GM19397 (cell line): Measurements from ENCODE around the gene ACOXL.
A peak's percentile ranks its signal among the peaks of the same experiment; 100 is the strongest.

ENCODE experiments used
- ATAC-seq: cut with Tn5 transposase; IDR thresholded peaks from one replicate; pipeline ENCODE4 v1.9.1; 2021; ENCODE audit warnings: mild to moderate bottlenecking, moderate library complexity; ENCODE audit not compliant: unreplicated experiment

The ACOXL gene

GRCh38 chr2:111121028-111121827, 388.9 kb downstream of the ACOXL start:
- ATAC-seq, result peak; percentile 3

GRCh38 chr2:111121828-111122630, 389.7 kb downstream of the ACOXL start:
- ATAC-seq, result peak; percentile 46

DNA sequence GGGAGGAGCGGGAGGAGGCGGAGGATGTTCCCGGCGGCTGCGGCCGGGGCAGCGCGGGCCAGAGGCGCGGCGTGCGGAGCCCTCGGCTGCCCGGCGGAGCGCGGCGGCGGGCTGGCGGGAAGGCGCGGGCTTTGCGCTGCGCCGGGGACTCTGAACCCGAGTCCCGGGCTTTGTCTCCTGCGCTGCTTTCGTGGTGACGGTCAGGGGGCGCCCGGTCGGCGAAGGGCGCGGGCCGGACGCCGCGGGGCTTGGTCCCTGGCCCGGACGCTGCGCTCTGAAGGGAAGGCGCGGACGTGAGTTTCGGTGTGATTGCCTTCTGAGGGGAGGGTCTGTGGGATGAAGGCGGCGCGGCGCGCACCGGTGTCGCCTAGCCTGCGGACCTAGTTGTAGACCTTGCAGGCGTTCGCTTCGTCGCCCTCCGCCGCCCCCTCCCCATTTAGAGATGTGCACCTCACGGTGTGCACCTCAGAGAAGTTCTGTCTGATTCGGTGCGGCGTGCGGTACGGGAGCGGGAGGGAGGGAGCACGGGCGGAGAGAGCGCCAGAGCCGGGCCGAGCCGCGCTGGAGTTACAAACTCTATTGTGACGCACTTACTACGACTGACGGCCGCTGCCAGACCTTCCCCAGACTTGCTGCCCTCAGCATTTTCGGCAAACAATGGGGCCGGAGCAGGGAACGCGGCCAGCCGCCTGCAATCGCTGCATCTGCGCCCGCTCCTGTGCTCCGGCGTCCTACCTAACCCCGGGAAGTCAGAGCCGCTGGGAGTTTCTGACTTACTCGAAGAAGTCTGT, 390.5 kb downstream of the ACOXL start:
- ATAC-seq, result no peak

DNA sequence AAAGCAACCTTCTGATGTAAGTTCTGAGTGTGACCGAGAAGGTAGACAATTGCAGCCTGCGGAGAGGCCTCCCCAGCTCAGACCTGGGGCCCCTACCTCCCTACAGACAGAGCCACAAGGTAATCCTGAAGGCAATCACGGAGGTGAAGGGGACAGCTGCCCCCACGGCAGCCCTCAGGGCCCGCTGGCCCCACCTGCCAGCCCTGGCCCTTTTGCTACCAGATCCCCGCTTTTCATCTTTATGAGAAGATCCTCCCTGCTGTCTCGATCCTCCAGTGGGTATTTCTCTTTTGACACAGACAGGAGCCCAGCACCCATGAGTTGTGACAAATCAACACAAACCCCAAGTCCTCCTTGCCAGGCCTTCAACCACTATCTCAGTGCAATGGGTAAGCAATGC, 391.4 kb downstream of the ACOXL start:
- no peak for ATAC-seq

- no peak for ATAC-seq
These were observed 394.2 kb downstream of the ACOXL start for GRCh38 chr2:111126581-111126980.

DNA sequence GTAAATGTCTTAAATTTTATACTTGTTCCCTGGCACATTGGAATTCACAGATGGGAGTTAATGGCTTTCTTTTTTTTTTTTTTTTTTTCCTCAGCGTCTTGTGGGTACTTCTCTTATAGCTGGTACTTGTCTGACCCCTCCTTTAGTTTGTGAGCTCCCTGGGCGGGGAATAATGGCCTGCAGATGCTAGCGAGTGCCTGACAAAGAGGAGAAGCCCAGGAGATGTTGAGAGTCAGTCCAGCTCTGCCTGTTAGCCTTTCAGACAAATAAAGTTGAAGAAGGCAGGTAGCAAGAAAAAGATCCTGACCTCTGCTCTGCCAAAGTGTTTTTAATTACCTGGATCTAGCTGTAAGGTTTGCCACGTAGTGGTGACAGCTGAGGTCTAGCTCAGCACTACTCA, 395.0 kb downstream of the ACOXL start:
- no peak for ATAC-seq

DNA sequence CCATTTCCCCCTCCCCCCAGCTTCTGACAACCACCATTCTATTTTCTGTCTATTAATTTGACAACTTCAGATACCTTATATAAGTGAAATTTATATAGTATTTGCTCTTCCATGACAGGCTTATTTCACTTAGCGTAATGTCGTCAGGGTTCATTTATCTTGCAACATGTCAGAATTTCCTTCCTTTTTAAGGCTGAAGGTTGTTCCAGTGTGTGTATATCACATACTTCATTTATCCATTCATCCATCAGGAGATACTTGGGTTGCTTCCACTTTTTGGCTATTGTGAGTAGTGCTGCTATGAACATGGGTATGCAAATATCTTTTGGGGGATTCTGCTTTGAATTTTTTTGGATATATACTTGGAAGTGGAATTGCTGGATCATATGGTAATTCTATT, 395.7 kb downstream of the ACOXL start:
- ATAC-seq, result no peak

DNA sequence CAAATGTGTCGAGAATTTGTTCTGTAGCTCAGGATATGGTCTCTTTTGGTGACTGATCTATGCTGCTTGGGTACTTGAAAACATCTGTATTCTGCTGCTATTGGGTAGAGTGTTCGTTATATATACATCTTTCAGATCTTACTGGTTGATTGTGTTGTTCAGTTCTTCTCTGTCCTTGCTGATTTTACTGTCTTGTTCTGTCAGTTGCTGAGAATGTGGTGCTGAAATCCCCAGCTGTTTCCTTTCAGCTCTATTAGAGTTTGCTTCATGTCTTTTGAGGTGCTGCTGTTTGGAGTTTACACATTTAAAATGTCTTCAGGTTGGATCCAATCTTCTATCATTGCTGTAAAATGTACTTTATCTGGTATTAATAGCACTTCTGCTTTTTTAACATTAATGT, 401.2 kb downstream of the ACOXL start:
- no peak for ATAC-seq

GRCh38 chr2:111134055-111134454, 401.7 kb downstream of the ACOXL start:
- no peak for ATAC-seq

- ATAC-seq, result no peak
These were observed 403.0 kb downstream of the ACOXL start for GRCh38 chr2:111135237-111135909.

DNA sequence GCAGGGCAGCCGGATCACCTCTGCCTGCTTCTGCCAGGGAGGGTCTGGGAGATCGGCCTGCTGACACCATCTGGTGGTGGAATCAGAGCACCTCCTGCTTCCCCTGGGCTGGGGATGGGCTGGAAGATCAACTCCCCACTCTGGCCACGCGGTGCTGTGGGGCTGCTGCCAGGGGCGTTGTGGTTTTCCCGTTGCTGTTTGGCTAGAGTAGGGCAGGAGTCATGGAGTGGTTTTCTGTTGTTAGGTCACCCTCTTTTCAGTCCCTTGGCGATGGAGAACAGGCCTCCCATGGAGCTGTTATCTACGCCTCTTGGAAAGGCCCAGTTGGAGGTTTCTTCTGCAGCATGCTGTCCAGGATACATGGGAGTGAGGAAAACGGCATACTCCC, 403.5 kb downstream of the ACOXL start:
- no peak for ATAC-seq

DNA sequence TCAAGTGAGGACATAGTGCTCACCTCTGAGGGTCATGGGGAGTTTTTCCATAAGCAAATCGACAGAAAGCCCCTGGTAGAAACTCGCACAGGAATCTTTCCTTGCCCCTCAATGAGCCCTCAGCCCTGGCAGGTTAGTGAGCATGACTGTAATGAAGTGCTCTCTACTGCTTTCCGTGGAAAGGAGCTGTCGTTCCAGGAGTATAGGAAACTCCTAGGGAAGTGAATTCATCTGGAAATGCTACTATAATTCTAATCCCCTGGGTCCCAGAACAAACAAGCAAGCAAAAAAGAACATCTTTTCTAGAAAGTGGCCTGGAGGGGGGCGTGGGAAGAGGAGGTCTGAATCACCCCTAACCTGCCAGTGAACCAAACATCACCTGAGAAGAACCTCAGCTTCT, 406.5 kb downstream of the ACOXL start:
- no peak for ATAC-seq

- no peak for ATAC-seq
These were observed 407.4 kb downstream of the ACOXL start for GRCh38 chr2:111139637-111140317.

GRCh38 chr2:111140815-111141214, 408.4 kb downstream of the ACOXL start:
- ATAC-seq, result no peak

DNA sequence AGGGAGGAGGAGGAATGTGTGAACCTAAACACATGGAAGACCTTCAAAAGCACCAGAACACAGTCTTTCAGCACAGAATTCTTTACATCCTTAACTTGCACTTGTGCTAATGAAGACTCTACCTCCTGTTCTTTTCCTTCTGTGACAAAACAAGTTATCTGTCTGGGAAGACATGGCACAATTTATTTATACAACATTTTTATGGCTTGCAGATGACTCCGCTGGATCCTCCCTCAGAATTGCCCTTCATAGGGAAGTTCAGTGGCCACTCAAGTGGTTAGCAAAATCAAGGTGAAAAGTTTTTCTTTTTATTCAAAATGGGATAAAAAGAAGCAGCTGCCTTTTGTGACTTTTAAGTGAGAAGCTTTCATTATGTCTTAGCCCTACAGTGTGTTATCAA, 409.7 kb downstream of the ACOXL start:
- no peak for ATAC-seq

DNA sequence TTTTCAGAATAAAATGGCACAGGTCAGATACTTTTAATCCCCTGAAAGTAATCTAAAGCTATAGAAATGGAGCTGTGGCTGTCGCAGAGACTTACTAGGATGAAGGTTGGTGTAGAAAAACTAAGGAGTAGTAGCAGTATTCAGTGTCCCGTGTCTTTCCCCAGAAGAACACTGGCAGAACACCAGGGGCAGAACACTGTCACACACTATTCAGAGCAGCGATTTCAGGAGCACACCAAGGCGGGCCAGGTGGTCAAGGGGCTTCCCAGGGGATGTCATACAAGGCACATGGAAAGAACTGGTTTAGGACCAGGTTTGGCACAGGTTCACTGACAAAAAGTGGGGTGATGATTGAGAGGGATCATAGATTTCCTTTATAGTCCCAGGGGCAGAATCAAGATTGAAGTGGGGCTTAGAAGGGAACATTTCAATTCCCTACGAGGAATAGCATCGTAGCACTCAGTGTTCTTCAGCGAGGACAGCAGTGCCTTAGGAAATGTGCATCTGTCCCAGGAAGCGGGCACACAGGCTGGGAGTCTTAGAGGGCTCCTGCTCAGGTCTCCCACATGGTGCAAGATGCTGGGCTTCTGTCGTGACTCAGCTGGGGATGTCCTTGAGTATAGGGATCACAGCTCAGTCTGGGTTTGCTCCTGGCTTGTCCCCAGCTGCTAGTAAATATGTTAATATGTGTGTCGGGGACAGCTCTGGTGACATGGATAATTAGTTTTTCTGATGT, 410.9 kb downstream of the ACOXL start:
- no peak for ATAC-seq

DNA sequence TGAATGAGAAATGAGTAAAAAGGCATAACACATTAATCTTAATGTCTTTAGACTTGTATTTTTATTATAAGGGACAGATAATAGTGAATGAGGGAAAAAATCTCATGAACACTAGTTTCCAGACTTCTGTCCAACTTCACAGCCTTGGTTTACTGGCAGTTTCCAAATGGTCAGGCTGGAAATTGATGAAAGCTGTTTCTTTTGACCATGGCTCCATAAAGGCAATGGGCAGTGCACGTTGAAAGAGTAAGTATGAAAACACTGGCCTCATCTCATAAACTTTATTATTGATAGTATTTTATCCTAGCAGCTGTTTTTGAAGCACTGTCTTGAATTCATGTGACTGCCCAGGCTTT, 411.4 kb downstream of the ACOXL start:
- ATAC-seq, result no peak

- no peak for ATAC-seq
These were observed 412.9 kb downstream of the ACOXL start for GRCh38 chr2:111145103-111145760.

- ATAC-seq, result no peak
These were observed 413.6 kb downstream of the ACOXL start for GRCh38 chr2:111145951-111146350.
